ENCODE data around the gene GLIS1.

GLIS1 gene

DNA sequence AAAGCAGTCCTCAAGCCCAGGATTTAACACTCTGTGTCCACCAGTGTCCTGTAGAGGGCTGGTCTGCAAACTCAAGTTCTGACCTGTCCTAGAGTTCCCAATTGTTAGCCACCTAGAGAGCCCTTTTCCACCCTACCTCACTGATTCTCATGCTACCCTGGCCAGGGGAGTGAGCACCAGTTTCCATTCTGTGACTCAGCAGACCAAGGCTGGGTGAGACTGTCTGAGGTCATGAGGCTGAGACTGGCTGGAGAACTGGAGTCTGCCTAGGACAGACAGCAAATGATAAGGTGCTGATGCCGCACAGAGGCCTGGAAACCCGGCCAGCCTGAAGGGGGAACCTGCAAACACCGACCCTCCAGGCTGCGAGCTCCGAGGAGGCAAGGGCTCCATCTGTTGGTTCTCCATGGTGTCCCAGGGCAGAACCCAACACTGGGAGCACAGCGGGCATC lies 13.7 kb downstream of the GLIS1 start:
- no peak for DNase-seq (ENCODE audit: low spot score)
- in situ Hi-C loops (cut with MboI; ENCODE audit: low pct_unique_long_range_greater_than_20kb, low sequenced_read_pairs, unreplicated experiment) = no loop called here
- TF ChIP-seq, protein P1, sequence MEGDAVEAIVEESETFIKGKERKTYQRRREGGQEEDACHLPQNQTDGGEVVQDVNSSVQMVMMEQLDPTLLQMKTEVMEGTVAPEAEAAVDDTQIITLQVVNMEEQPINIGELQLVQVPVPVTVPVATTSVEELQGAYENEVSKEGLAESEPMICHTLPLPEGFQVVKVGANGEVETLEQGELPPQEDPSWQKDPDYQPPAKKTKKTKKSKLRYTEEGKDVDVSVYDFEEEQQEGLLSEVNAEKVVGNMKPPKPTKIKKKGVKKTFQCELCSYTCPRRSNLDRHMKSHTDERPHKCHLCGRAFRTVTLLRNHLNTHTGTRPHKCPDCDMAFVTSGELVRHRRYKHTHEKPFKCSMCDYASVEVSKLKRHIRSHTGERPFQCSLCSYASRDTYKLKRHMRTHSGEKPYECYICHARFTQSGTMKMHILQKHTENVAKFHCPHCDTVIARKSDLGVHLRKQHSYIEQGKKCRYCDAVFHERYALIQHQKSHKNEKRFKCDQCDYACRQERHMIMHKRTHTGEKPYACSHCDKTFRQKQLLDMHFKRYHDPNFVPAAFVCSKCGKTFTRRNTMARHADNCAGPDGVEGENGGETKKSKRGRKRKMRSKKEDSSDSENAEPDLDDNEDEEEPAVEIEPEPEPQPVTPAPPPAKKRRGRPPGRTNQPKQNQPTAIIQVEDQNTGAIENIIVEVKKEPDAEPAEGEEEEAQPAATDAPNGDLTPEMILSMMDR (IDR thresholded peaks at IDR 0.05; ENCODE audit: extremely low read depth, insufficient read depth, missing control alignments) = no peak

DNA sequence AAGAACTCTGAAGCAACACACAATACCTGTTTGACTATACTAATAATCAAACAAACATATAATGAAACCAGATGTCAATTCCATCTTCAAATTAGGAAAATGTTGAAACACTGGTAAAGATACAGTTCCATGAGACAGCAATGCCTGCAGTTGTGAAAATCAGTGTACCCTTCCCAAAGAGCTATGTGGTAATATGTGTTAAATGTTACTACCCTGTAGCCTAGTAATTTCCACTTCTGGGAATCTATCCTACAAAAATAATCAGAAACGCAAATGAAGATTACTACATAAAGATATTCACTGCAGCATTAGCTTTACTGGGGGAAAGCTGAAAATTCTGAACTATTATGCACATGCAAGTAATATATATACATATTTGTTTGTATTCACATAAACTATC lies 16.9 kb downstream of the GLIS1 start:
- TF ChIP-seq, protein P1 (IDR thresholded peaks at IDR 0.05; ENCODE audit: extremely low read depth, insufficient read depth, missing control alignments) = no peak
- in situ Hi-C loops (cut with MboI; ENCODE audit: low pct_unique_long_range_greater_than_20kb, low sequenced_read_pairs, unreplicated experiment) = no loop called here
- DNase-seq (ENCODE audit: low spot score) = no peak

DNA sequence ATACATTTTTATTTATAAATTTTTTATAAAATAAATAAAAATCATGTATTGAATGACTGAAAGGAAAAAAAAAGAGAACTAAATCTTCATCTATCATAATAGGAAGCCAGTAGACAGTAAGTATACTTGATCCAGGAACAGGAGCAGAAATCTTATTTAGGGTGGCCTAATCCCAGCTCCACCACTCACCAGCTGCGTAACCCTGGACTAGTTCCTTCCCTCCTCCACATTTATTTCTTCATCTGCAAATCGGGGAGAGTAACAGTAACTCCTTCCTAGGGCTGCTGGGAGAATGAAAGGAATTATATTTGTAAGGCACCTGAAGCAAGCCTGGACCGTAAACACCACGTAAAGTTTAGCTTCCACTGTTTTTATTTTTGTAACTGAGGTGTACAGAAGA lies 17.9 kb downstream of the GLIS1 start:
- in situ Hi-C loops (cut with MboI; ENCODE audit: low pct_unique_long_range_greater_than_20kb, low sequenced_read_pairs, unreplicated experiment) = no loop called here
- TF ChIP-seq, protein P1 (IDR thresholded peaks at IDR 0.05; ENCODE audit: extremely low read depth, insufficient read depth, missing control alignments) = no peak
- no peak for DNase-seq (ENCODE audit: low spot score)

DNA sequence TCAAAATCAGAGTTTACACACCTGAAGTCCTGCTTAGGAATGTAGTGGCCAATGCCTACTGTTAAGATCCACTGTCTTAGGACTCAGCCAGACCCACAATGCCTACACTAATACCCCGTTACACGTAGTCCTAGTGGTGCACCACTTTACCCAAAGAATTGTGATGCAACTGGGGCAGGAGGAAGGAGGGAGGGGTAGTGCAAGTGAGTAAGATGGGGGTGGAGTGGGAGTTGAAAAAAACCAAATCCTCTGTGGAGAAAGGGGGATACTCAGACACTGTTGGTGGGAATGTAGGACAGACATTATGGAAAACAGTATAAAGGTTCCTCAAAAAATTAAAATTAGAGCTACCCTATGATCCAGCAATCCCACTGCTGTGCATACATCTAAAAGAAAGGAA lies 19.5 kb downstream of the GLIS1 start:
- in situ Hi-C loops (cut with MboI; ENCODE audit: low pct_unique_long_range_greater_than_20kb, low sequenced_read_pairs, unreplicated experiment) = no loop called here
- TF ChIP-seq, protein P1 (IDR thresholded peaks at IDR 0.05; ENCODE audit: extremely low read depth, insufficient read depth, missing control alignments) = no peak
- no peak for DNase-seq (ENCODE audit: low spot score)

DNA sequence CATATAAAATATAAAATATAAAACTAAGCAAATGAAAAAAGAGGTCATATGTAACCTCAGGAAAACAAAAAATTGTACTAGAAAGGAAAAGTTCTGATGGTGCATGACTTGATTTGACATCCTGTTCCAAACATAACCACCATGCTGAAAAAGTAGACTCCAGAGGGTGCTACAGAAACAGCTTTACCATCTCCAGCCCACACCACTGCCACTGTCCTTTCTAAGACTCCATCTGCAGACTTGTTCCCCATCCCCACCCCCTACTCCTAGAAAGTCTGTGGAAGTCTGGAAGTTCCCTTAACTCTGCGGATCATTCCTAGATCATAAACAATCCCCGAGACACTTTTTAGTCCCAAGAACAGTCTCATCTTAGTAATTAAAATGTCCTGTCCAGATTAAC lies 20.5 kb downstream of the GLIS1 start:
- in situ Hi-C loops (cut with MboI; ENCODE audit: low pct_unique_long_range_greater_than_20kb, low sequenced_read_pairs, unreplicated experiment) = no loop called here
- TF ChIP-seq, protein P1 (IDR thresholded peaks at IDR 0.05; ENCODE audit: extremely low read depth, insufficient read depth, missing control alignments) = no peak
- DNase-seq (ENCODE audit: low spot score) = no peak

DNA sequence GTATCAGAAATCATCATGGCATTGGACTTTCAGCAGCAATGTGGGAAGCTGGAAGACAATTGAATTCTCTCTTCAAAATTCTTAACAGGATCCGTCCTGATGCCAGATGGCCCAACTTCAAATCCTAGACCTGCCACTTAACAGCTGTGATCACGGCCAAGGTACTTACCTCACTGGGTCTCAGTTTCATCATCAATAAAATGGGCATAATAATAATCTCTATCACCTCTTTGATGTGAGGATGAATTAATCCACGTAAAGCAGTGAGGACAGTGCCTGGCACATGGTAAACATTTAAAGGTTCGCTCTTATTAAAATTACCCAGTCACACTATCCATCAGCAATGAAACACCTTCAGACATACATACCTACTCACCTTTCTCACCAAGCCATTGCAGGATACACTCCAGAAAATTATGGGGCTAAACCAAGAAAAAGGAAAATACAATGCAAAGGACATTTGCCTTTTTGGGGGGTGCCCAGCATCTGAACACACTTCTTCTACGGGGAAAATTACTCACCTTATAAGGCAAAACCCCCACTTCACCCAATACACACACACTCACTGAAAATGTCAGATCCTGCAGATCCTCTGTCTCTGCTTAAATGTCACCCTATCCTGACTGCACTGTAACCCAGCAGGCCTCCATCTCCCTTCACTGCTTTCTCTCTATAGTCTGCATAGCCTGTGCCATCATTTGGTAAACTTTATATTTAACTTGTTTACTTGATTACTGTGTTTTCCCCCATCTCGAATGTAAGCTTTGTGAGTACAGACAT lies 21.7 kb downstream of the GLIS1 start:
- TF ChIP-seq, protein P1 (IDR thresholded peaks at IDR 0.05; ENCODE audit: extremely low read depth, insufficient read depth, missing control alignments) = no peak
- no peak for DNase-seq (ENCODE audit: low spot score)
- in situ Hi-C loops (cut with MboI; ENCODE audit: low pct_unique_long_range_greater_than_20kb, low sequenced_read_pairs, unreplicated experiment) = no loop called here

All from GM13977 (cell line).